HCT116 (cell line): ENCODE results near the gene MRPL33. TPM values are rescaled to one million over a fixed set of nuclear protein-coding genes. Genes with fewer than 3 reads are reported as not detected.
"Not testable (repeated sequence)": the region's sequence is repeated elsewhere in the genome, so short reads cannot be mapped to it uniquely, and the experiment has no call there.

ENCODE experiments used
- ATAC-seq: fragments of 200-7000 bp; cut with Tn5 transposase; 2 replicates; pipeline ENCODE4 v1.9.1; 2020; ENCODE audit warnings: mild to moderate bottlenecking, moderate library complexity
- BruUV-seq: library from RNA; stranded (reverse); fragments of 400-500 nt; replicated peaks from 2 replicates; lab custom pipeline; 2021; lab: Mats Ljungman, UMichigan
- CTCF ChIA-PET: fragments of 300-600 bp; sonication (Branson Sonifier 250); formaldehyde crosslinking; loops from one replicate; lab custom pipeline; 2021; ENCODE audit warnings: antibody characterized with exemption; lab: Charles Lee
- POLR2A ChIA-PET: fragments of 300-600, 350-600 bp; sonication (Branson Sonifier 250); formaldehyde crosslinking; loops from one replicate; lab custom pipeline; 2021; ENCODE audit warnings: antibody characterized with exemption; lab: Charles Lee
- RAD21 ChIA-PET, 2 experiments: fragments of 300-600 bp; sonication (Branson Sonifier 250); formaldehyde crosslinking; loops; one replicate each; lab custom pipeline; 2023; ENCODE audit warnings: low total read pairs in 2 of 2; ENCODE audit not compliant: uncharacterized antibody in 2 of 2, unreplicated experiment in 2 of 2, low non-redundant PET in 1 of 2; lab: Charles Lee
- DNase-seq: peaks from one replicate; pipeline ENCODE4 v3.0.0-alpha.2; 2010; ENCODE audit warnings: low read depth, low spot score
- H2AFZ ChIP-seq: fragments of 200-600 bp; shearing (Covaris generic), sonication (generic); 2 replicates; pipeline ENCODE4 v1.6.1; 2017; ENCODE audit warnings: low read depth, mixed run types, mixed read lengths, antibody characterized with exemption, low read length; ENCODE audit not compliant: poor library complexity, severe bottlenecking
- H3K27ac ChIP-seq: 2 replicates; pipeline ENCODE4 v1.5.1; 2012; ENCODE audit warnings: low read depth, low read length
- H3K27me3 ChIP-seq: fragments of 200-600 bp; sonication (generic); 2 replicates; pipeline ENCODE4 v1.6.1; 2016; ENCODE audit warnings: mixed run types, low read length, mixed read lengths; ENCODE audit not compliant: insufficient read depth
- H3K36me3 ChIP-seq, 2 experiments: fragments of 200-500 bp in 1 of 2; fragments of 200-600 bp in 1 of 2; sonication (Bioruptor generic) in 1 of 2; sonication (generic) in 1 of 2; 2 replicates each; pipeline versions ENCODE4 v1.5.1 to v1.6.1; 2014 to 2016; ENCODE audit warnings: low read length in 2 of 2, inconsistent platforms in 1 of 2, mixed read lengths in 1 of 2, mixed run types in 1 of 2; ENCODE audit not compliant: insufficient read depth in 2 of 2, control insufficient read depth in 1 of 2
- H3K4me1 ChIP-seq, 2 experiments: fragments of 200-600 bp in 1 of 2; sonication (generic) in 1 of 2; 2 replicates each; pipeline versions ENCODE4 v1.5.1 to v1.6.1; 2012 to 2017; ENCODE audit warnings: low read length in 2 of 2, inconsistent platforms in 1 of 2, mild to moderate bottlenecking in 1 of 2, mixed read lengths in 1 of 2, mixed run types in 1 of 2, moderate library complexity in 1 of 2; ENCODE audit not compliant: insufficient read depth in 2 of 2, control insufficient read depth in 1 of 2
- H3K4me2 ChIP-seq: fragments of 200-600 bp; sonication (generic); 2 replicates; pipeline ENCODE4 v1.6.1; 2017; ENCODE audit warnings: mixed run types, low read length, mixed read lengths
- H3K4me3 ChIP-seq, 2 experiments: fragments of 200-600 bp in 1 of 2; sonication (generic) in 1 of 2; replicated peaks in 1 of 2; 2 replicates each; pipeline ENCODE4 v1.5.1; 2011 to 2016; ENCODE audit warnings: low read length in 2 of 2, control low read depth in 1 of 2, low read depth in 1 of 2, mild to moderate bottlenecking in 1 of 2, mixed read lengths in 1 of 2, mixed run types in 1 of 2
- H3K79me2 ChIP-seq: fragments of 200-600 bp; sonication (generic); 2 replicates; pipeline ENCODE4 v1.6.1; 2017; ENCODE audit warnings: mild to moderate bottlenecking, mixed run types, low read length, moderate library complexity, mixed read lengths; ENCODE audit not compliant: insufficient read depth
- H3K9ac ChIP-seq: fragments of 200-600 bp; sonication (generic); 2 replicates; pipeline ENCODE4 v1.6.1; 2016; ENCODE audit warnings: low read length, mixed read lengths
- H3K9me2 ChIP-seq: fragments of 200-600 bp; sonication (generic), shearing (Covaris generic); 2 replicates; pipeline ENCODE4 v1.6.1; 2017; ENCODE audit warnings: mixed run types, mild to moderate bottlenecking, moderate library complexity; ENCODE audit not compliant: insufficient read depth
- H3K9me3 ChIP-seq, 2 experiments: fragments of 200-500 bp in 1 of 2; fragments of 200-600 bp in 1 of 2; sonication (Bioruptor generic) in 1 of 2; sonication (generic) in 1 of 2; 2 replicates each; pipeline ENCODE4 v1.6.1; 2014 to 2017; ENCODE audit warnings: low read length in 2 of 2, mixed read lengths in 2 of 2, inconsistent platforms in 1 of 2, low read depth in 1 of 2, mild to moderate bottlenecking in 1 of 2, mixed run types in 1 of 2, moderate library complexity in 1 of 2; ENCODE audit not compliant: control insufficient read depth in 1 of 2, insufficient read depth in 1 of 2
- H4K20me1 ChIP-seq: fragments of 200-600 bp; sonication (generic), shearing (Covaris generic); 2 replicates; pipeline ENCODE4 v1.6.1; 2017; ENCODE audit warnings: mixed run types, mild to moderate bottlenecking, moderate library complexity; ENCODE audit not compliant: insufficient read depth
- CEBPB ChIP-seq: IDR thresholded peaks from 2 replicates; pipeline ENCODE4 v1.6.1; 2012; ENCODE audit warnings: low read depth
- EZH2phosphoT487 ChIP-seq: fragments of 200-600 bp; IDR thresholded peaks from 2 replicates; pipeline ENCODE4 v1.6.1; 2018; ENCODE audit warnings: antibody characterized with exemption, borderline replicate concordance
- JUND ChIP-seq: IDR thresholded peaks from 2 replicates; pipeline ENCODE4 v1.6.1; 2012
- intact Hi-C: fragments of 100-400 bp; cut with micrococcal nuclease; formaldehyde crosslinking; loops from 2 replicates; pipeline ENCODE4 v1.10.0; 2022
- total RNA-seq: library from RNA; stranded (reverse); gene quantifications from one replicate; pipeline ENCODE4 v1.2.1, GENCODE V29; 2021; ENCODE audit not compliant: unreplicated experiment

The MRPL33 gene
- total RNA-seq, 1 experiment from 2014 or later, result 66.3 TPM

DNA sequence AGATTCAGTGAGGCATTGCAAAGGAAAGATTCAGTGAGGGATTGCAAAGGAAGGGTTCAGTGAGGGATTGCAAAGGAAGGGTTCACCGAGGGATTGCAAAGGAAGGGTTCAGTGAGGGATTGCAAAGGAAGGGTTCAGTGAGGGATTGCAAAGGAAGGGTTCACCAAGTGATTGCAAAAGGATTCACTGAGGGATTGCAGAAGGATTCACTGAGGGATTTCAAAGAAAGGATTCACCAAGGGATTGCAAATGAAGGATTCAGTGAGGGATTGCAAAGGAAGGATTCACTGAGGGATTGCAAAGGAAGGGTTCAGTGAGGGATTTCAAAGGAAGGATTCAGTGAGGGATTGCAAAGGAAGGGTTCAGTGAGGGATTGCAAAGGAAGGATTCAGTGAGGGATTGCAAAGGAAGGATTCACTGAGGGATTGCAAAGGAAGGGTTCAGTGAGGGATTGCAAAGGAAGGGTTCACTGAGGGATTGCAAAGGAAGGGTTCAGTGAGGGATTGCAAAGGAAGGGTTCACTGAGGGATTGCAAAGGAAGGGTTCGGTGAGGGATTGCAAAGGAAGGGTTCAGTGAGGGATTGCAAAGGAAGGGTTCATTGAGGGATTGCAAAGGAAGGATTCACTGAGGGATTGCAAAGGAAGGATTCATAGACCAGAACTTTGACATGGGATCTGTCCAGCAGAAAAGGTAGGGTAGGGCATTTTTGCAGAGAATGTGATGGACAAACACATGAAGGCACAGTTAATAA, 22.5 kb upstream of the MRPL33 start:
- intact Hi-C loops, H3K27ac ChIP-seq, ATAC-seq: not testable (repeated sequence)

GRCh38 chr2:27751377-27751776, 20.1 kb upstream of the MRPL33 start:
- RAD21 ChIA-PET, result interaction anchor here in 1 of 2 experiments (0.7 kb wide), 1 partner anchor 15 kb away, joined by 4 read pairs; no protein-coding TSS in a partner anchor
- no peaks in the 10 kb centered on the region for H3K79me2 ChIP-seq
- peaks cover 12 to 25% of the 10 kb centered on the region in 2 experiments for H3K4me1 ChIP-seq
- H3K9me3 ChIP-seq, result peaks cover 3 to 6% of the 10 kb centered on the region in 2 experiments; a peak in 2 of 4 replicates
- no peaks in the 10 kb centered on the region for H4K20me1 ChIP-seq
- no peaks in the 10 kb centered on the region for H3K36me3 ChIP-seq
- no peak overlapping the region for H3K4me3 ChIP-seq
- no peak overlapping the region for H3K9ac ChIP-seq
- POLR2A ChIA-PET, result interaction anchor here (1.3 to 2.2 kb wide), 3 partner anchors 14 to 35 kb away, joined by 3 to 7 read pairs (median 5); no protein-coding TSS in a partner anchor
- DNase-seq (no peak), ATAC-seq (no peak)
- TF ChIP-seq JUND (no peak), CEBPB (no peak), EZH2phosphoT487 (no peak)
- no peak overlapping the region for H3K27ac ChIP-seq
- intact Hi-C loops, result loop anchor here (5.0 to 10.0 kb wide), 3 partner anchors 49 to 1001 kb away; partner anchors contain the start of gene PPP1CB
- no peaks in the 10 kb centered on the region for H3K27me3 ChIP-seq
- no peaks in the 10 kb centered on the region for H3K9me2 ChIP-seq
- H2AFZ ChIP-seq, result peak overlapping the region; percentile 22
- no peak overlapping the region for H3K4me2 ChIP-seq
- CTCF ChIA-PET, result interaction anchor here (1.8 to 3.6 kb wide), 2 partner anchors 48 to 68 kb away, joined by 8 to 13 read pairs; no protein-coding TSS in a partner anchor
- BruUV-seq, result no TSS peak

More for the DNA sequence above, 22.5 kb upstream of the MRPL33 start:
- H3K36me3 ChIP-seq, H3K9me2 ChIP-seq, RAD21 ChIA-PET, H2AFZ ChIP-seq, BruUV-seq, POLR2A ChIA-PET, H3K9me3 ChIP-seq, H3K4me3 ChIP-seq, H3K27me3 ChIP-seq, H4K20me1 ChIP-seq, CTCF ChIA-PET, H3K79me2 ChIP-seq, H3K4me2 ChIP-seq, H3K9ac ChIP-seq, DNase-seq: not testable (repeated sequence)
- peaks cover 12 to 21% of the 10 kb centered on the region in 2 experiments for H3K4me1 ChIP-seq
